CD4-positive, alpha-beta T cell (primary cell): ENCODE measurements around the gene AGXT2. TPM values are rescaled to one million over a fixed set of nuclear protein-coding genes. Genes with fewer than 3 reads are reported as not detected.

Experiments
- ATAC-seq: fragments of 200-7000 bp; cut with Tn5 transposase; one replicate; pipeline ENCODE4 v1.10.0; 2022; ENCODE audit warnings: mild to moderate bottlenecking; ENCODE audit not compliant: poor library complexity
- CTCF ChIA-PET: fragments of 350-600 bp; sonication (Branson Sonifier 250); formaldehyde crosslinking; loops from one replicate; lab custom pipeline; 2021; ENCODE audit warnings: antibody characterized with exemption, inconsistent platforms; lab: Charles Lee
- POLR2A ChIA-PET: fragments of 350-600 bp; sonication (Branson Sonifier 250); formaldehyde crosslinking; loops from one replicate; lab custom pipeline; 2021; ENCODE audit warnings: antibody characterized with exemption, inconsistent platforms; lab: Charles Lee
- DNase-seq, 14 experiments: peaks; one replicate each; pipeline ENCODE4 v3.0.0-alpha.2; 2013 to 2020; ENCODE audit warnings: mixed read lengths in 2 of 14
- H3K27ac ChIP-seq, 2 donors: one replicate each; pipeline versions ENCODE4 v1.5.1 to v1.7.0; 2013; ENCODE audit warnings: low read length in 2 of 2, low read depth in 1 of 2, mild to moderate bottlenecking in 1 of 2
- H3K27me3 ChIP-seq, 2 experiments: 1 replicate in 1 of 2; 2 replicates in 1 of 2; pipeline versions ENCODE4 v1.6.1 to v1.7.0; 2013; ENCODE audit warnings: low read length in 2 of 2, control low read depth in 1 of 2, mild to moderate bottlenecking in 1 of 2, moderate library complexity in 1 of 2; ENCODE audit not compliant: insufficient read depth in 2 of 2, control insufficient read depth in 1 of 2
- H3K36me3 ChIP-seq: one replicate; pipeline ENCODE4 v1.6.1; 2013; ENCODE audit warnings: low read length, control low read depth; ENCODE audit not compliant: insufficient read depth
- H3K4me1 ChIP-seq: one replicate; pipeline ENCODE4 v1.6.1; 2013; ENCODE audit warnings: low read length, control low read depth; ENCODE audit not compliant: insufficient read depth
- H3K4me3 ChIP-seq: one replicate; pipeline ENCODE4 v1.5.1; 2013; ENCODE audit warnings: mild to moderate bottlenecking, low read length, moderate library complexity
- H3K9me3 ChIP-seq, 2 experiments: 1 replicate in 1 of 2; 2 replicates in 1 of 2; pipeline versions ENCODE4 v1.6.1 to v1.7.0; 2013; ENCODE audit warnings: low read length in 2 of 2, mild to moderate bottlenecking in 2 of 2, control low read depth in 1 of 2, moderate library complexity in 1 of 2; ENCODE audit not compliant: control insufficient read depth in 1 of 2, insufficient read depth in 1 of 2
- H3K27ac Mint-ChIP-seq: one replicate; pipeline ENCODE4 v1.8.0; 2020; ENCODE audit warnings: mixed read lengths
- H3K27me3 Mint-ChIP-seq: one replicate; pipeline ENCODE4 v1.8.0; 2021; ENCODE audit warnings: mixed read lengths
- H3K36me3 Mint-ChIP-seq: one replicate; pipeline ENCODE4 v1.8.0; 2021; ENCODE audit warnings: low read depth, mixed read lengths
- H3K4me1 Mint-ChIP-seq: one replicate; pipeline ENCODE4 v1.8.0; 2021; ENCODE audit warnings: low read depth, mixed read lengths
- H3K4me3 Mint-ChIP-seq: one replicate; pipeline ENCODE4 v1.8.0; 2020; ENCODE audit warnings: mild to moderate bottlenecking, mixed read lengths
- H3K9me3 Mint-ChIP-seq: one replicate; pipeline ENCODE4 v1.8.0; 2020; ENCODE audit warnings: mixed read lengths
- intact Hi-C, 2 experiments: fragments of 100-400 bp; cut with DNase I in 1 of 2; cut with micrococcal nuclease in 1 of 2; formaldehyde crosslinking; loops; one replicate each; pipeline versions ENCODE4 v1.15.1 to v1.9.0; 2023 to 2025; cut with DNase I, micrococcal nuclease
- total RNA-seq, 174 experiments: library from RNA in 2 of 174; stranded (reverse) in 2 of 174; gene quantifications; one replicate each; pipeline ENCODE4 v1.2.3 and lab custom pipeline; 2021 to 2026
- TF ChIP-seq, protein P1 (sequence below): fragments of 200-600 bp; IDR thresholded peaks from one replicate; pipeline ENCODE4 v1.8.0; 2022; ENCODE audit warnings: antibody characterized with exemption, mild to moderate bottlenecking

Gene AGXT2
- total RNA-seq, 2 experiments from 2014 or later, result not detected

DNA sequence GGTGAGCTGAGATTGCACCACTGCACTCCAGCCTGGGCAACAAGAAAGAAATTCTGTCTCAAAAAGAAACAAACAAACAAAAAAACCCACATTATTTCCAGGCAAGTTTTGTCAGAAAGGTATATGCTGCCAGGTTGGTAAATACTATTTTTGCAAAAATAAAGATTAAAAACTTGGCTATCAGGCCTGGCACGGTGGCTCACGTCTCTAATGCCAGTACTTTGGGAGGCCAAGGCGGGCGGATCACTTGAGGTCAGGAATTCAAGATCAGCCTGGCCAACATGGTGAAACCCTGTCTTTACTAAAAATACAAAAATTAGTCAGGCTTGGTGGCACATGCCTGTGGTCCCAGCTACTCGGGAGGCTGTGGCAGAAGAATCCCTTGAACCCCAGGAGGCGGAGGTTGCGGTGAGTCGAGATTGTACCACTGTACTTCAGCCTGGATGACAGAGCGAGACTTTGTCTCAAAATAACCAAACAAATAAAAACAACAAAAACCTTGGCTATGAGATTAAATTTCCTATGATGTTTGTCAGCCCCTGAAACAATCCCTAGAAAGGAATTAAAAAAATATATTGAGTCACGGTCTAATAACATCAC lies 22.7 kb downstream of the AGXT2 start:
- no peaks in the 10 kb centered on the region for H3K9me3 Mint-ChIP-seq
- Histone ChIP-seq H3K36me3 (no peaks in the 10 kb centered on the region), H3K9me3 (no peaks in the 10 kb centered on the region), H3K4me1 (no peaks in the 10 kb centered on the region), H3K27ac (no peak overlapping the region), H3K27me3 (peaks cover 0 to 2% of the 10 kb centered on the region in 2 experiments), H3K4me3 (no peak overlapping the region)
- ChIA-PET POLR2A (no interaction called here), CTCF (no interaction called here)
- H3K27ac Mint-ChIP-seq, result no peak overlapping the region
- no peaks in the 10 kb centered on the region for H3K4me1 Mint-ChIP-seq
- intact Hi-C loops, result no loop called here
- H3K36me3 Mint-ChIP-seq, result no peaks in the 10 kb centered on the region
- DNase-seq, result no peak
- H3K4me3 Mint-ChIP-seq, result no peak overlapping the region
- H3K27me3 Mint-ChIP-seq, result peaks cover 15% of the 10 kb centered on the region
- ATAC-seq, result no peak
- TF ChIP-seq, protein P1, sequence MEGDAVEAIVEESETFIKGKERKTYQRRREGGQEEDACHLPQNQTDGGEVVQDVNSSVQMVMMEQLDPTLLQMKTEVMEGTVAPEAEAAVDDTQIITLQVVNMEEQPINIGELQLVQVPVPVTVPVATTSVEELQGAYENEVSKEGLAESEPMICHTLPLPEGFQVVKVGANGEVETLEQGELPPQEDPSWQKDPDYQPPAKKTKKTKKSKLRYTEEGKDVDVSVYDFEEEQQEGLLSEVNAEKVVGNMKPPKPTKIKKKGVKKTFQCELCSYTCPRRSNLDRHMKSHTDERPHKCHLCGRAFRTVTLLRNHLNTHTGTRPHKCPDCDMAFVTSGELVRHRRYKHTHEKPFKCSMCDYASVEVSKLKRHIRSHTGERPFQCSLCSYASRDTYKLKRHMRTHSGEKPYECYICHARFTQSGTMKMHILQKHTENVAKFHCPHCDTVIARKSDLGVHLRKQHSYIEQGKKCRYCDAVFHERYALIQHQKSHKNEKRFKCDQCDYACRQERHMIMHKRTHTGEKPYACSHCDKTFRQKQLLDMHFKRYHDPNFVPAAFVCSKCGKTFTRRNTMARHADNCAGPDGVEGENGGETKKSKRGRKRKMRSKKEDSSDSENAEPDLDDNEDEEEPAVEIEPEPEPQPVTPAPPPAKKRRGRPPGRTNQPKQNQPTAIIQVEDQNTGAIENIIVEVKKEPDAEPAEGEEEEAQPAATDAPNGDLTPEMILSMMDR, result no peak

DNA sequence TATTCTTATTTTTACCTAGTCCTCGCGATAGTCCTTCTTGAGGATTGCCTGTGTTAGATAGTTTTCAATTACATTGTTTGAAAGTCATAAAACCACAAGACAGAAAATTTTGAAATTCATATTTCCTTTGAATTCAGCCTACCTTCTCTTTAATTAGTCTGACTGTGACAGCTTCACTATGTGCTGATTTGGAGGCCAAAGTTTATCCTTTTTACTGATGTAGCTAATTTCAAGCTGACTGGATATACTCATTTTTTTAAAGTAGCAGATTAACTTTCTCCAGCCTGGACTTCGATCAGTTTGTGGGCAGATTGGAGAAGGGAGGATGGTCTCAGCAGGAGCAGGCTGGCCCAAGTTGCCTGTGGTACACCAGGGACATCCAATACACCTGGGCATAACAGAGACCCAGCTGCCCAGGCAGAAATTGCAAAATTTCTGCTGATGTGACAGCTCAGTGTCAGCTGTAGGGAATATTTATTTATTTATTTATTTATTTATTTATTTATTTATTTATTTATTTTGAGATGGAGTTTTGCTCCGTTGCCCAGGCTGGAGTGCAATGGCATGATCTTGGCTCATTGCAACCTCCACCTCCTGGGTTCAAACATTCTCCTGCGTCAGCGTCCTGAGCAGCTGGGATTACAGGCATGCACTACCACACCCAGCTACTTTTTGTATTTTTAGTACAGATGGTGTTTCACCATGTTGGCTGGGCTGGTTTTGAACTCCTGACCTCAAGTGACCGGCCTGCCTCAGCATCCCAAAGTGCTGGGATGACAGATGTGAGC lies 24.2 kb downstream of the AGXT2 start:
- no peaks in the 10 kb centered on the region for H3K9me3 ChIP-seq
- H3K4me3 ChIP-seq, result no peak overlapping the region
- CTCF ChIA-PET, result interaction anchor here (1.6 kb wide), 1 partner anchor 18 kb away, joined by 4 read pairs; no protein-coding TSS in a partner anchor
- no peaks in the 10 kb centered on the region for H3K36me3 ChIP-seq
- peaks cover 9% of the 10 kb centered on the region for H3K27me3 Mint-ChIP-seq
- POLR2A ChIA-PET, result no interaction called here
- ATAC-seq, result no peak
- TF ChIP-seq, protein P1, result no peak
- H3K4me1 Mint-ChIP-seq, result no peaks in the 10 kb centered on the region
- no peaks in the 10 kb centered on the region for H3K36me3 Mint-ChIP-seq
- no peak overlapping the region for H3K27ac ChIP-seq
- H3K27ac Mint-ChIP-seq, result no peak overlapping the region
- no peak overlapping the region for H3K4me3 Mint-ChIP-seq
- intact Hi-C loops, result no loop called here
- DNase-seq, result no peak
- H3K9me3 Mint-ChIP-seq, result no peaks in the 10 kb centered on the region
- no peaks in the 10 kb centered on the region for H3K4me1 ChIP-seq
- no peaks in the 10 kb centered on the region for H3K27me3 ChIP-seq

DNA sequence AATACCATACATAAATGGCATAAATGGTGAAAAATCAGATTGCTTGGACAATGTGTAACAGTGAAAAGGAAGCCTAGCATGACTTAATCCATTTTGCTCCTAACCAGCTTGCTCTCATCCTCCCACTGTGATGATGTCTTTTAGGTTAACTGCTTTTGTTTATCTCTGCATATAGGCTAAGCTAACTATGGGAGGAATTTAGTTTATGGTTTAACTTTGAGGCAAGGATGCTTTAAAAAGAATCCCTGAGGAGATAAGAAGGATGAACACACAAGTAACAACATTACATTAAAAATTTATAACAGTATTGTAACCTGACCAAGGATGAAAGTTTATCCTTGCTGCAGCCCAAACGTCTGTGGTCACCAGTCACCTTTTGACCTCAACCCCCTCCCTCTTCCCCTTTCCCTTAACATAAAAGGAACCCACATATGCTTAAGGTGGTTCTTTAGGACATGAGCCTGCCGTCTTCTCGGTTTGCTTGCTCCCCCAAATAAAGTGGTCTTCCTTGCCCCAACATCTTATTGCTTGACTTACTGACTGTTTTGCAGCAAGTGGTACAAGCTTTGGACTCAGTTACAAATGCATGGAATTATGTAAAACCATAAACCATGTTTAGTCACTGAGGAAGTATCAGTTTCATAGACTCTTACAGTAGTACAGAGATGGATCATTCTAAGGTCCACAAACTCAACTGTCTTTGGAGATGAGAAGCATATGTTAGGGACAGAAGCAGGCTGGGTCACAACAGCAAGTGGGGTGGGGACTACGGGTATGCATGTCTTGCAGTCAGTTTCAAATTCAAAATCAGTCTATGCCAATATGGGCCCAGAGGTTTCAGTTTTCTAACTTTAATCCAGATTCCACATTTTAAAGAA lies 31.3 kb downstream of the AGXT2 start:
- Histone ChIP-seq H3K4me1 (no peaks in the 10 kb centered on the region), H3K36me3 (no peaks in the 10 kb centered on the region), H3K27me3 (peaks cover 3 to 6% of the 10 kb centered on the region in 2 experiments), H3K9me3 (no peaks in the 10 kb centered on the region), H3K27ac (no peak overlapping the region), H3K4me3 (no peak overlapping the region)
- no peaks in the 10 kb centered on the region for H3K9me3 Mint-ChIP-seq
- H3K36me3 Mint-ChIP-seq, result no peaks in the 10 kb centered on the region
- peaks cover 33% of the 10 kb centered on the region for H3K27me3 Mint-ChIP-seq
- H3K4me1 Mint-ChIP-seq, result no peaks in the 10 kb centered on the region
- intact Hi-C loops, result no loop called here
- TF ChIP-seq, protein P1, result no peak
- no peak overlapping the region for H3K4me3 Mint-ChIP-seq
- DNase-seq (no peak), ATAC-seq (no peak)
- ChIA-PET CTCF (no interaction called here), POLR2A (no interaction called here)
- H3K27ac Mint-ChIP-seq, result no peak overlapping the region
